ENCODE data around the gene ZNF281.

GRCh38 chr1:200379432-200379757, 30.4 kb downstream of the ZNF281 start:
- TF ChIP-seq CTCF (conservative IDR thresholded peaks at IDR 0.05) (no peak), EZH2 (IDR thresholded peaks at IDR 0.05; ENCODE audit: low read depth) (no peak)

Data from PC-9 (cell line).